HCT116 (cell line): ENCODE measurements around the gene SELENOK. TPM values are rescaled to one million over a fixed set of nuclear protein-coding genes. Genes with fewer than 3 reads are reported as not detected.

ENCODE experiments used
- ATAC-seq: fragments of 200-7000 bp; cut with Tn5 transposase; 2 replicates; pipeline ENCODE4 v1.9.1; 2020; ENCODE audit warnings: mild to moderate bottlenecking, moderate library complexity
- BruUV-seq: library from RNA; stranded (reverse); fragments of 400-500 nt; replicated peaks from 2 replicates; lab custom pipeline; 2021; lab: Mats Ljungman, UMichigan
- CTCF ChIA-PET: fragments of 300-600 bp; sonication (Branson Sonifier 250); formaldehyde crosslinking; loops from one replicate; lab custom pipeline; 2021; ENCODE audit warnings: antibody characterized with exemption; lab: Charles Lee
- POLR2A ChIA-PET: fragments of 300-600, 350-600 bp; sonication (Branson Sonifier 250); formaldehyde crosslinking; loops from one replicate; lab custom pipeline; 2021; ENCODE audit warnings: antibody characterized with exemption; lab: Charles Lee
- RAD21 ChIA-PET, 2 experiments: fragments of 300-600 bp; sonication (Branson Sonifier 250); formaldehyde crosslinking; loops; one replicate each; lab custom pipeline; 2023; ENCODE audit warnings: low total read pairs in 2 of 2; ENCODE audit not compliant: uncharacterized antibody in 2 of 2, unreplicated experiment in 2 of 2, low non-redundant PET in 1 of 2; lab: Charles Lee
- DNase-seq: peaks from one replicate; pipeline ENCODE4 v3.0.0-alpha.2; 2010; ENCODE audit warnings: low read depth, low spot score
- H2AFZ ChIP-seq: fragments of 200-600 bp; shearing (Covaris generic), sonication (generic); 2 replicates; pipeline ENCODE4 v1.6.1; 2017; ENCODE audit warnings: low read depth, mixed run types, mixed read lengths, antibody characterized with exemption, low read length; ENCODE audit not compliant: poor library complexity, severe bottlenecking
- H3K27ac ChIP-seq: 2 replicates; pipeline ENCODE4 v1.5.1; 2012; ENCODE audit warnings: low read depth, low read length
- H3K27me3 ChIP-seq: fragments of 200-600 bp; sonication (generic); 2 replicates; pipeline ENCODE4 v1.6.1; 2016; ENCODE audit warnings: mixed run types, low read length, mixed read lengths; ENCODE audit not compliant: insufficient read depth
- H3K36me3 ChIP-seq, 2 experiments: fragments of 200-500 bp in 1 of 2; fragments of 200-600 bp in 1 of 2; sonication (Bioruptor generic) in 1 of 2; sonication (generic) in 1 of 2; 2 replicates each; pipeline versions ENCODE4 v1.5.1 to v1.6.1; 2014 to 2016; ENCODE audit warnings: low read length in 2 of 2, inconsistent platforms in 1 of 2, mixed read lengths in 1 of 2, mixed run types in 1 of 2; ENCODE audit not compliant: insufficient read depth in 2 of 2, control insufficient read depth in 1 of 2
- H3K4me1 ChIP-seq, 2 experiments: fragments of 200-600 bp in 1 of 2; sonication (generic) in 1 of 2; 2 replicates each; pipeline versions ENCODE4 v1.5.1 to v1.6.1; 2012 to 2017; ENCODE audit warnings: low read length in 2 of 2, inconsistent platforms in 1 of 2, mild to moderate bottlenecking in 1 of 2, mixed read lengths in 1 of 2, mixed run types in 1 of 2, moderate library complexity in 1 of 2; ENCODE audit not compliant: insufficient read depth in 2 of 2, control insufficient read depth in 1 of 2
- H3K4me2 ChIP-seq: fragments of 200-600 bp; sonication (generic); 2 replicates; pipeline ENCODE4 v1.6.1; 2017; ENCODE audit warnings: mixed run types, low read length, mixed read lengths
- H3K4me3 ChIP-seq, 2 experiments: fragments of 200-600 bp in 1 of 2; sonication (generic) in 1 of 2; replicated peaks in 1 of 2; 2 replicates each; pipeline ENCODE4 v1.5.1; 2011 to 2016; ENCODE audit warnings: low read length in 2 of 2, control low read depth in 1 of 2, low read depth in 1 of 2, mild to moderate bottlenecking in 1 of 2, mixed read lengths in 1 of 2, mixed run types in 1 of 2
- H3K79me2 ChIP-seq: fragments of 200-600 bp; sonication (generic); 2 replicates; pipeline ENCODE4 v1.6.1; 2017; ENCODE audit warnings: mild to moderate bottlenecking, mixed run types, low read length, moderate library complexity, mixed read lengths; ENCODE audit not compliant: insufficient read depth
- H3K9ac ChIP-seq: fragments of 200-600 bp; sonication (generic); 2 replicates; pipeline ENCODE4 v1.6.1; 2016; ENCODE audit warnings: low read length, mixed read lengths
- H3K9me2 ChIP-seq: fragments of 200-600 bp; sonication (generic), shearing (Covaris generic); 2 replicates; pipeline ENCODE4 v1.6.1; 2017; ENCODE audit warnings: mixed run types, mild to moderate bottlenecking, moderate library complexity; ENCODE audit not compliant: insufficient read depth
- H3K9me3 ChIP-seq, 2 experiments: fragments of 200-500 bp in 1 of 2; fragments of 200-600 bp in 1 of 2; sonication (Bioruptor generic) in 1 of 2; sonication (generic) in 1 of 2; 2 replicates each; pipeline ENCODE4 v1.6.1; 2014 to 2017; ENCODE audit warnings: low read length in 2 of 2, mixed read lengths in 2 of 2, inconsistent platforms in 1 of 2, low read depth in 1 of 2, mild to moderate bottlenecking in 1 of 2, mixed run types in 1 of 2, moderate library complexity in 1 of 2; ENCODE audit not compliant: control insufficient read depth in 1 of 2, insufficient read depth in 1 of 2
- H4K20me1 ChIP-seq: fragments of 200-600 bp; sonication (generic), shearing (Covaris generic); 2 replicates; pipeline ENCODE4 v1.6.1; 2017; ENCODE audit warnings: mixed run types, mild to moderate bottlenecking, moderate library complexity; ENCODE audit not compliant: insufficient read depth
- CBX3 ChIP-seq: IDR thresholded peaks from 2 replicates; pipeline ENCODE4 v1.6.1; 2012; ENCODE audit warnings: low read depth
- CEBPB ChIP-seq: IDR thresholded peaks from 2 replicates; pipeline ENCODE4 v1.6.1; 2012; ENCODE audit warnings: low read depth
- FOSL1 ChIP-seq: IDR thresholded peaks from 2 replicates; pipeline ENCODE4 v1.6.1; 2012; ENCODE audit warnings: low read depth
- JUND ChIP-seq: IDR thresholded peaks from 2 replicates; pipeline ENCODE4 v1.6.1; 2012
- REST ChIP-seq: IDR thresholded peaks from 2 replicates; pipeline ENCODE4 v1.6.1; 2012; ENCODE audit warnings: low read depth
- SIN3A ChIP-seq: IDR thresholded peaks from 2 replicates; pipeline ENCODE4 v1.6.1; 2012; ENCODE audit warnings: low read depth
- TCF7L2 ChIP-seq: IDR thresholded peaks from 2 replicates; pipeline ENCODE4 v1.7.0; 2011; ENCODE audit warnings: borderline replicate concordance, inconsistent platforms; ENCODE audit not compliant: insufficient read depth, insufficient read length; ENCODE audit errors: extremely low read depth
- YY1 ChIP-seq: IDR thresholded peaks from 2 replicates; pipeline ENCODE4 v1.6.1; 2011; ENCODE audit warnings: low read length, low read depth, moderate library complexity, mild to moderate bottlenecking; ENCODE audit not compliant: insufficient replicate concordance; ENCODE audit errors: extremely low read depth
- ZFX ChIP-seq: fragments of 450-650 bp; IDR thresholded peaks from 2 replicates; pipeline ENCODE4 v1.6.1; 2017
- intact Hi-C: fragments of 100-400 bp; cut with micrococcal nuclease; formaldehyde crosslinking; loops from 2 replicates; pipeline ENCODE4 v1.10.0; 2022
- total RNA-seq: library from RNA; stranded (reverse); gene quantifications from one replicate; pipeline ENCODE4 v1.2.1, GENCODE V29; 2021; ENCODE audit not compliant: unreplicated experiment
- TF ChIP-seq, protein P1 (sequence below): IDR thresholded peaks from 2 replicates; pipeline ENCODE4 v1.6.1; 2011; ENCODE audit warnings: mild to moderate bottlenecking, low read length, moderate library complexity; ENCODE audit not compliant: insufficient replicate concordance; ENCODE audit errors: extremely low read depth
- TF ChIP-seq, protein P2 (sequence below), 3 experiments: fragments of 200-600 bp in 1 of 3; sonication (generic) in 1 of 3; IDR thresholded peaks in 2 of 3; conservative IDR thresholded peaks in 1 of 3; 2 replicates each; pipeline ENCODE4 v1.5.1; 2012 to 2017; ENCODE audit warnings: low read depth in 2 of 3, low read length in 2 of 3, antibody characterized with exemption in 1 of 3, borderline replicate concordance in 1 of 3, control low read depth in 1 of 3, mild to moderate bottlenecking in 1 of 3, mixed read lengths in 1 of 3, mixed run types in 1 of 3, moderate library complexity in 1 of 3; ENCODE audit not compliant: insufficient read depth in 1 of 3
- TF ChIP-seq, protein P3 (sequence below): IDR thresholded peaks from 2 replicates; pipeline ENCODE4 v1.6.1; 2012

The SELENOK gene
- total RNA-seq, 1 experiment from 2014 or later: 35.1 TPM

- Histone ChIP-seq H3K27ac (no peak overlapping the region), H2AFZ (no peak overlapping the region), H3K9ac (no peak overlapping the region), H3K9me3 (no peaks in the 10 kb centered on the region), H3K79me2 (no peaks in the 10 kb centered on the region), H3K4me3 (no peak overlapping the region), H3K9me2 (no peaks in the 10 kb centered on the region), H4K20me1 (no peaks in the 10 kb centered on the region), H3K27me3 (0 out of 2 replicates have a peak, but pooled peaks cover 3% of the 10 kb centered on the region), H3K4me1 (no peaks in the 10 kb centered on the region), H3K36me3 (no peaks in the 10 kb centered on the region), H3K4me2 (no peak overlapping the region)
- ChIA-PET POLR2A (no interaction called here), CTCF (interaction anchor here (1.2 kb wide), 1 partner anchor 433 kb away, joined by 3 read pairs; no protein-coding TSS in a partner anchor), RAD21 (no interaction called here)
- no peak for DNase-seq
- intact Hi-C loops: loop anchor here (5.0 to 10.0 kb wide), 2 partner anchors 204 to 351 kb away; no protein-coding TSS in a partner anchor
- BruUV-seq: no TSS peak
- ATAC-seq: no peak
- TF ChIP-seq, protein P1, sequence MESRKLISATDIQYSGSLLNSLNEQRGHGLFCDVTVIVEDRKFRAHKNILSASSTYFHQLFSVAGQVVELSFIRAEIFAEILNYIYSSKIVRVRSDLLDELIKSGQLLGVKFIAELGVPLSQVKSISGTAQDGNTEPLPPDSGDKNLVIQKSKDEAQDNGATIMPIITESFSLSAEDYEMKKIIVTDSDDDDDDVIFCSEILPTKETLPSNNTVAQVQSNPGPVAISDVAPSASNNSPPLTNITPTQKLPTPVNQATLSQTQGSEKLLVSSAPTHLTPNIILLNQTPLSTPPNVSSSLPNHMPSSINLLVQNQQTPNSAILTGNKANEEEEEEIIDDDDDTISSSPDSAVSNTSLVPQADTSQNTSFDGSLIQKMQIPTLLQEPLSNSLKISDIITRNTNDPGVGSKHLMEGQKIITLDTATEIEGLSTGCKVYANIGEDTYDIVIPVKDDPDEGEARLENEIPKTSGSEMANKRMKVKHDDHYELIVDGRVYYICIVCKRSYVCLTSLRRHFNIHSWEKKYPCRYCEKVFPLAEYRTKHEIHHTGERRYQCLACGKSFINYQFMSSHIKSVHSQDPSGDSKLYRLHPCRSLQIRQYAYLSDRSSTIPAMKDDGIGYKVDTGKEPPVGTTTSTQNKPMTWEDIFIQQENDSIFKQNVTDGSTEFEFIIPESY: no peak
- TF ChIP-seq, all 23 proteins: peak for 0
Observed at GRCh38 chr3:53941184-53941583, 49.5 kb upstream of the SELENOK start.

- no peak overlapping the region for H3K4me3 ChIP-seq
- DNase-seq: no peak
- no peak for ATAC-seq
- no peak overlapping the region for H3K4me2 ChIP-seq
- ChIA-PET CTCF (no interaction called here), POLR2A (no interaction called here), RAD21 (no interaction called here)
- H3K79me2 ChIP-seq: no peaks in the 10 kb centered on the region
- no peaks in the 10 kb centered on the region for H4K20me1 ChIP-seq
- H3K27ac ChIP-seq: no peak overlapping the region
- intact Hi-C loops: loop anchor here (5.0 to 10.0 kb wide), 2 partner anchors 204 to 352 kb away; no protein-coding TSS in a partner anchor
- H3K4me1 ChIP-seq: no peaks in the 10 kb centered on the region
- no peaks in the 10 kb centered on the region for H3K9me3 ChIP-seq
- no peaks in the 10 kb centered on the region for H3K9me2 ChIP-seq
- no peak overlapping the region for H3K9ac ChIP-seq
- no peaks in the 10 kb centered on the region for H3K36me3 ChIP-seq
- 0 out of 2 replicates have a peak, but pooled peaks cover 3% of the 10 kb centered on the region for H3K27me3 ChIP-seq
- BruUV-seq: no TSS peak
- no peak overlapping the region for H2AFZ ChIP-seq
- TF ChIP-seq TCF7L2: no peak
- no peak for TF ChIP-seq YY1
- TF ChIP-seq, protein P2, sequence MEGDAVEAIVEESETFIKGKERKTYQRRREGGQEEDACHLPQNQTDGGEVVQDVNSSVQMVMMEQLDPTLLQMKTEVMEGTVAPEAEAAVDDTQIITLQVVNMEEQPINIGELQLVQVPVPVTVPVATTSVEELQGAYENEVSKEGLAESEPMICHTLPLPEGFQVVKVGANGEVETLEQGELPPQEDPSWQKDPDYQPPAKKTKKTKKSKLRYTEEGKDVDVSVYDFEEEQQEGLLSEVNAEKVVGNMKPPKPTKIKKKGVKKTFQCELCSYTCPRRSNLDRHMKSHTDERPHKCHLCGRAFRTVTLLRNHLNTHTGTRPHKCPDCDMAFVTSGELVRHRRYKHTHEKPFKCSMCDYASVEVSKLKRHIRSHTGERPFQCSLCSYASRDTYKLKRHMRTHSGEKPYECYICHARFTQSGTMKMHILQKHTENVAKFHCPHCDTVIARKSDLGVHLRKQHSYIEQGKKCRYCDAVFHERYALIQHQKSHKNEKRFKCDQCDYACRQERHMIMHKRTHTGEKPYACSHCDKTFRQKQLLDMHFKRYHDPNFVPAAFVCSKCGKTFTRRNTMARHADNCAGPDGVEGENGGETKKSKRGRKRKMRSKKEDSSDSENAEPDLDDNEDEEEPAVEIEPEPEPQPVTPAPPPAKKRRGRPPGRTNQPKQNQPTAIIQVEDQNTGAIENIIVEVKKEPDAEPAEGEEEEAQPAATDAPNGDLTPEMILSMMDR (IDR thresholded peaks at IDR 0.05 in 2 of 3, conservative IDR thresholded peaks at IDR 0.05 in 1 of 3; ENCODE audit: borderline replicate concordance in 1 of 3, insufficient read depth in 1 of 3, low read depth in 2 of 3, low read length in 2 of 3): no peak
- TF ChIP-seq CBX3: no peak
- TF ChIP-seq JUND: no peak
- TF ChIP-seq, protein P3, sequence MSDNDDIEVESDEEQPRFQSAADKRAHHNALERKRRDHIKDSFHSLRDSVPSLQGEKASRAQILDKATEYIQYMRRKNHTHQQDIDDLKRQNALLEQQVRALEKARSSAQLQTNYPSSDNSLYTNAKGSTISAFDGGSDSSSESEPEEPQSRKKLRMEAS: no peak
- no peak for TF ChIP-seq ZFX
- TF ChIP-seq REST: no peak
- no peak for TF ChIP-seq SIN3A
- no peak for TF ChIP-seq CEBPB
- no peak for TF ChIP-seq FOSL1
Observed at GRCh38 chr3:53940623-53941022, 49.0 kb upstream of the SELENOK start.
